ENCODE results near the gene CRIP2. TPM values are rescaled to one million over a fixed set of nuclear protein-coding genes. Genes with fewer than 3 reads are reported as not detected.
A peak's percentile ranks its signal among the peaks of the same experiment; 100 is the strongest.

Gene CRIP2
- total RNA-seq, 3 donors from 2014 or later (not counting 1 experiment from before 2014, with no cell fraction given), result 1.7 to 4.6 (median 2.0) TPM

- H3K4me3 Mint-ChIP-seq, result peak overlapping the region; percentile 87
- intact Hi-C loops (cut with micrococcal nuclease), result loop anchor here (5.0 kb wide), 1 partner anchor 35 kb away; the partner anchor contains the start of gene TEDC1
Measured at GRCh38 chr14:105526776-105527380, 52.3 kb downstream of the CRIP2 start.

DNA sequence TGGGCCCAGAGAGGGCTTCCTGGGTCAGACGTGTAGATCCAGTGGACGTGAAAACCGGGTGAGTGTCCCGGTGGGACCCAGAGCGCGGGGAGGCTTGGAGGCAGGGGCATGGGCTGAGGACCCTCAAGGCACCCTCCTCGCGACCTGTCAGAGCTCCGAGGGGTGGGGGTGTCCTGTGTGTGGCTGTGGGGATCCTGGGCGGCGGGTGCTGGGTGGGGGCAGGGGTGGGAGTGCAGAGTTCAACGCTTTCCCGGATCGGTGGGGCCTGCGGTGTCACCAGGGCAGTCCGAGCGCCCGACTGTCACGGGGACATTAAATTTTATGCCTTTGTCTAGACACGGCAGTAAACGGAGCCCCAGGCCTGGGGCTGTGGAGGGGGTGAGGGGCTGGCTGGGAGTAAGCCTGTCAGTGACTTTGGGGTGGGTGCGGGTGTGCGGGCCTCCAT is 52.8 kb downstream of the CRIP2 start:
- H3K4me3 ChIP-seq (ENCODE audit: low read length), result no peak overlapping the region
- peaks cover 15% of the 10 kb centered on the region for H3K27me3 ChIP-seq (ENCODE audit: control insufficient read depth, insufficient read depth, low read length)
- H3K4me1 ChIP-seq (ENCODE audit: control insufficient read depth, insufficient read depth, low read length), result peaks cover 53% of the 10 kb centered on the region
- Mint-ChIP-seq H3K36me3 (no peaks in the 10 kb centered on the region), H3K27ac (peak overlapping the region in 1 of 2 donors; percentile 60), H3K27me3 (ENCODE audit: low read depth in 2 of 2) (peaks cover 5 to 45% of the 10 kb centered on the region in 2 donors), H3K9me3 (no peaks in the 10 kb centered on the region), H3K4me3 (peak overlapping the region; percentile 87), H3K4me1 (peaks cover 4 to 23% of the 10 kb centered on the region in 2 donors)
- ATAC-seq (no peak), DNase-seq (no peak)
- no peaks in the 10 kb centered on the region for H3K9me3 ChIP-seq (ENCODE audit: control insufficient read depth, insufficient read depth, low read length)
- no peak overlapping the region for H3K27ac ChIP-seq (ENCODE audit: low read length)
- WGBS (ENCODE audit: insufficient coverage), result 36% methylated on average over 23 of the region's 23 CpGs
- TF ChIP-seq CTCF (IDR thresholded peaks at IDR 0.05), result no peak
- intact Hi-C loops (cut with micrococcal nuclease), result loop anchor here (5.0 kb wide), 1 partner anchor 35 kb away; the partner anchor contains the start of gene TEDC1
- H3K36me3 ChIP-seq (ENCODE audit: control insufficient read depth, insufficient read depth, low read length), result no peaks in the 10 kb centered on the region

More at GRCh38 chr14:105526776-105527380, 52.3 kb downstream of the CRIP2 start:
- DNase-seq, result peak in 1 of 2 donors; percentile 34
- no peak for TF ChIP-seq CTCF (IDR thresholded peaks at IDR 0.05)
- 2% methylated on average over 48 of the region's 48 CpGs for WGBS (ENCODE audit: insufficient coverage)
- Mint-ChIP-seq H3K4me1 (peaks cover 4 to 23% of the 10 kb centered on the region in 2 donors), H3K9me3 (no peaks in the 10 kb centered on the region), H3K36me3 (no peaks in the 10 kb centered on the region), H3K27me3 (ENCODE audit: low read depth in 2 of 2) (peaks cover 5 to 43% of the 10 kb centered on the region in 2 donors), H3K27ac (peak overlapping the region in 1 of 2 donors; percentile 60)
- ATAC-seq, result no peak
- peaks cover 47% of the 10 kb centered on the region for H3K4me1 ChIP-seq (ENCODE audit: control insufficient read depth, insufficient read depth, low read length)
- H3K27me3 ChIP-seq (ENCODE audit: control insufficient read depth, insufficient read depth, low read length), result peaks cover 15% of the 10 kb centered on the region
- no peak overlapping the region for H3K4me3 ChIP-seq (ENCODE audit: low read length)
- no peaks in the 10 kb centered on the region for H3K9me3 ChIP-seq (ENCODE audit: control insufficient read depth, insufficient read depth, low read length)
- no peaks in the 10 kb centered on the region for H3K36me3 ChIP-seq (ENCODE audit: control insufficient read depth, insufficient read depth, low read length)
- H3K27ac ChIP-seq (ENCODE audit: low read length), result no peak overlapping the region

- intact Hi-C loops (cut with micrococcal nuclease), result loop anchor here (2.0 to 5.0 kb wide), 2 partner anchors 36 to 157 kb away; partner anchors contain the start of gene TEDC1
- DNase-seq, result peak; percentile 82 to 92
- 11% methylated on average over 67 of the region's 67 CpGs for WGBS (ENCODE audit: insufficient coverage)
- Mint-ChIP-seq H3K4me3 (peak overlapping the region; percentile 87), H3K27ac (no peak overlapping the region), H3K9me3 (no peaks in the 10 kb centered on the region), H3K27me3 (ENCODE audit: low read depth in 2 of 2) (peaks cover 4 to 44% of the 10 kb centered on the region in 2 donors), H3K4me1 (peaks cover 4 to 23% of the 10 kb centered on the region in 2 donors), H3K36me3 (no peaks in the 10 kb centered on the region)
- Histone ChIP-seq H3K9me3 (ENCODE audit: control insufficient read depth, insufficient read depth, low read length) (no peaks in the 10 kb centered on the region), H3K36me3 (ENCODE audit: control insufficient read depth, insufficient read depth, low read length) (no peaks in the 10 kb centered on the region), H3K4me1 (ENCODE audit: control insufficient read depth, insufficient read depth, low read length) (peaks cover 57% of the 10 kb centered on the region), H3K4me3 (ENCODE audit: low read length) (peak overlapping the region; percentile 27), H3K27me3 (ENCODE audit: control insufficient read depth, insufficient read depth, low read length) (peaks cover 15% of the 10 kb centered on the region), H3K27ac (ENCODE audit: low read length) (no peak overlapping the region)
- ATAC-seq, result peak; percentile 82 to 86 (median 84)
- peak; percentile 91 for TF ChIP-seq CTCF (IDR thresholded peaks at IDR 0.05)
Measured at GRCh38 chr14:105527826-105528585, 53.4 kb downstream of the CRIP2 start.

Measured in natural killer cell (primary cell).